ENCODE data around the gene SLC8A2.

DNA sequence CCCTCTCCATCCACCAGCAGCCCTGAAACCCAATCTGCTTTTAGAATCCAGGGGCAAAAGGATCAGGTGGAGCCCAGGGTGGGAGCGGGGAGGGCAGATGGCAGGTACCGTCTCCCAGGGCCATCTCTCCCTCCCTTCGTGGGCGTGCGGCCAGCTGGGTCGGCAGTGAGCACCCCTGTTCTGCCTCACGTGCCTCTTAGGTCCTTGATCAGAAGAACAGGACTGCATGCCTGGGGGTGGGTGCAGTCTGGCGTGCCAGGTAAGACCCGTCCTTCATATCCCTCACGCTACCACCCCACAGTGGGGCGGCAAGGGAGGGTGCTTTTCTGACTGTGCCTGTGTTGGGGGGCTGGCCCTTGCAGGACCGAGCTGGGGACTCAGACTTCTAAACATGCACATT, 2.0 kb downstream of the SLC8A2 start:
- TF ChIP-seq, protein P1, sequence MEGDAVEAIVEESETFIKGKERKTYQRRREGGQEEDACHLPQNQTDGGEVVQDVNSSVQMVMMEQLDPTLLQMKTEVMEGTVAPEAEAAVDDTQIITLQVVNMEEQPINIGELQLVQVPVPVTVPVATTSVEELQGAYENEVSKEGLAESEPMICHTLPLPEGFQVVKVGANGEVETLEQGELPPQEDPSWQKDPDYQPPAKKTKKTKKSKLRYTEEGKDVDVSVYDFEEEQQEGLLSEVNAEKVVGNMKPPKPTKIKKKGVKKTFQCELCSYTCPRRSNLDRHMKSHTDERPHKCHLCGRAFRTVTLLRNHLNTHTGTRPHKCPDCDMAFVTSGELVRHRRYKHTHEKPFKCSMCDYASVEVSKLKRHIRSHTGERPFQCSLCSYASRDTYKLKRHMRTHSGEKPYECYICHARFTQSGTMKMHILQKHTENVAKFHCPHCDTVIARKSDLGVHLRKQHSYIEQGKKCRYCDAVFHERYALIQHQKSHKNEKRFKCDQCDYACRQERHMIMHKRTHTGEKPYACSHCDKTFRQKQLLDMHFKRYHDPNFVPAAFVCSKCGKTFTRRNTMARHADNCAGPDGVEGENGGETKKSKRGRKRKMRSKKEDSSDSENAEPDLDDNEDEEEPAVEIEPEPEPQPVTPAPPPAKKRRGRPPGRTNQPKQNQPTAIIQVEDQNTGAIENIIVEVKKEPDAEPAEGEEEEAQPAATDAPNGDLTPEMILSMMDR (optimal IDR thresholded peaks at IDR 0.05 in 1 of 3, IDR thresholded peaks at IDR 0.05 in 1 of 3, conservative IDR thresholded peaks at IDR 0.05 in 1 of 3; ENCODE audit: extremely low read depth in 1 of 3, insufficient read depth in 2 of 3, low read length in 3 of 3): no peak
- peak; percentile 18 for TF ChIP-seq EZH2 (IDR thresholded peaks at IDR 0.05; ENCODE audit: low read length)
